Activated CD4-positive, alpha-beta memory T cell treated with anti-CD3 and anti-CD28 coated beads, Interleukin-2, amount 10 ng/mL, durations not matched to agents 7 days and 5 days (primary cell): Measurements from ENCODE around the gene PROSER1. TPM values are rescaled to one million over a fixed set of nuclear protein-coding genes. Genes with fewer than 3 reads are reported as not detected.

Experiments
- CTCF ChIA-PET: fragments of 350-600 bp; sonication (Branson Sonifier 250); formaldehyde crosslinking; loops from one replicate; lab custom pipeline; 2021; ENCODE audit warnings: antibody characterized with exemption, inconsistent platforms; lab: Charles Lee
- POLR2A ChIA-PET: fragments of 350-600 bp; sonication (Branson Sonifier 250); formaldehyde crosslinking; loops from one replicate; lab custom pipeline; 2021; ENCODE audit warnings: antibody characterized with exemption; lab: Charles Lee
- DNase-seq: peaks from one replicate; pipeline ENCODE4 v3.0.0-alpha.2; 2020
- H3K27ac Mint-ChIP-seq: one replicate; pipeline ENCODE4 v1.8.0; 2021; ENCODE audit warnings: mild to moderate bottlenecking, mixed read lengths
- H3K27me3 Mint-ChIP-seq: one replicate; pipeline ENCODE4 v1.8.0; 2021; ENCODE audit warnings: mixed read lengths
- H3K36me3 Mint-ChIP-seq: one replicate; pipeline ENCODE4 v1.8.0; 2021; ENCODE audit warnings: low read depth, mixed read lengths
- H3K4me1 Mint-ChIP-seq: one replicate; pipeline ENCODE4 v1.8.0; 2021; ENCODE audit warnings: mixed read lengths
- H3K4me3 Mint-ChIP-seq: one replicate; pipeline ENCODE4 v1.8.0; 2021; ENCODE audit warnings: mild to moderate bottlenecking, mixed read lengths
- H3K9me3 Mint-ChIP-seq: one replicate; pipeline ENCODE4 v1.8.0; 2021; ENCODE audit warnings: mixed read lengths
- total RNA-seq, 2 experiments: library from RNA; stranded (reverse); gene quantifications; one replicate each; pipeline ENCODE4 v1.2.3, GENCODE V29; 2021

The PROSER1 gene
- total RNA-seq, 2 experiments from 2014 or later: 53.2 to 60.7 TPM

DNA sequence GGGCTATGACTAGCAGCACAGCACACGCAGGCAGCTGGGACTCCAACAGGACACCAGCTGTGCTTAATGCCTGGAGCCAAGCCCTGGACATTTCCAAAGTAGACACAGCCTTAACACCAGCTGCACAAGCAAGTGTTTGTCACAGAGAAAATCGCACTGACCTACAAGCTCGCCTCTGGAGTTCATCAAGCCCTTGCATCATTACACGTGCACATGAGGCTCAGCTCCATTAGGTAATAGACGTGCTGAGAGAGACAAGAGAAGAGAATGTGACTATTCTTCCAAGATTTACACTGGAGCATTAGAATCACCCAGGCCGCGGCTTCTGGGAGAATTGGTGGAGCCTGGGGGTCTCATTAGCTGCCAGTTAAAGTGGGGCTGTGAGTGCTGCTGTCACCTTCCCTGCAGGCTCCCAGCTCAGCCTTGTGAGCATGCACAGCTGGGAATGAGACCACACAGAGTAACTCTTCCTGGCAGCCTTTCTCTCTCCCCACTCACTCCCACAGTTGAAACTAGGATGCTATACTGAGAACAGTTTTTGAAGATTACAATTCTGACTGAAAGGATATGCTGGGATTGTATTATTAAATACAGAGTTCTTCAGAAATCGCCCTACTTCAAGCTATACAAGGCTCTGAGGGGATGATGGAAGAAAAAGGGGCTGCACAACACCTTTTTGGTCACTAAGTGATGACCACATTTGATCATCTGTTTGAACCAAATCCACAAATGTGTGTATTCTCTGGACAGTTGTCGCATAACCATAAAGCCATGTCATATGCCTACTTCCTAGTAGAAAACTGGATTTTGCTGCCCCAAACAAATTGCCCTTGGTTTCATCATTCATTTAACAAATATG is 57.8 kb downstream of the PROSER1 start:
- Mint-ChIP-seq H3K4me3 (no peak overlapping the region), H3K27me3 (peaks cover 7% of the 10 kb centered on the region), H3K27ac (no peak overlapping the region), H3K4me1 (no peaks in the 10 kb centered on the region), H3K9me3 (no peaks in the 10 kb centered on the region), H3K36me3 (no peaks in the 10 kb centered on the region)
- ChIA-PET POLR2A (no interaction called here), CTCF (no interaction called here)
- no peak for DNase-seq

DNA sequence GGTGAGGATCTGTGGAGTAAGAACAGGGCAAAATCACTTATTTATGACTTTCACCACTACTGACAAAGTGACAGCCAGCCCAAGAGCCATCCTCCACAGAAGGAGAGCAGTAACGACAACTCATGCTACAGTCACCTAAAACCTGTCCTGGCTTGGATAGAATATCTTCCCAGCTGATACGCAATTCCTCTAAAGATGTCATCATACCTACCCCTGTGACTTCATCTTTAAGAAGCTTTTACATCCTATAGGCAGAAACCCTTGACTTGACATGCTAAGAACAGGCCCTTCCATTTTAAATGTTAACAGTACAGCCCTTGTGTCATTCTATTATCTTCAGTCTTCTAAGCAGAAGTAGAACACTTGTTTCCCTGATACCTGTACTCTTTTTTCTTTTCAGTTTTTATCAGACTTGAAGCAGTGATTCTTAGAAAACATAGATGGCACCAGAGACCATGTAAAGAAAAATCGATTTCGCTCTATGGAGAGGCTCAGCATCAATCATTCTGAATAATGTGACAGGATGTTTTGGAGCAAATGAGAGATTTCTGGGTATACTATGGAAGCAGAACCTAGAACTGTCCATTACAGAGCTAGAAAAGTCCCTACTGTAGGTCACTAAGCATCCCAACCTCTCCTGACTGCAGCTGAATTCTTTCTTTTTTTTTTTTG is 67.4 kb downstream of the PROSER1 start:
- no peak for DNase-seq
- ChIA-PET POLR2A (no interaction called here), CTCF (no interaction called here)
- H3K27ac Mint-ChIP-seq: no peak overlapping the region
- no peak overlapping the region for H3K4me3 Mint-ChIP-seq
- H3K9me3 Mint-ChIP-seq: no peaks in the 10 kb centered on the region
- peaks cover 5% of the 10 kb centered on the region for H3K27me3 Mint-ChIP-seq
- no peaks in the 10 kb centered on the region for H3K4me1 Mint-ChIP-seq
- H3K36me3 Mint-ChIP-seq: no peaks in the 10 kb centered on the region

DNA sequence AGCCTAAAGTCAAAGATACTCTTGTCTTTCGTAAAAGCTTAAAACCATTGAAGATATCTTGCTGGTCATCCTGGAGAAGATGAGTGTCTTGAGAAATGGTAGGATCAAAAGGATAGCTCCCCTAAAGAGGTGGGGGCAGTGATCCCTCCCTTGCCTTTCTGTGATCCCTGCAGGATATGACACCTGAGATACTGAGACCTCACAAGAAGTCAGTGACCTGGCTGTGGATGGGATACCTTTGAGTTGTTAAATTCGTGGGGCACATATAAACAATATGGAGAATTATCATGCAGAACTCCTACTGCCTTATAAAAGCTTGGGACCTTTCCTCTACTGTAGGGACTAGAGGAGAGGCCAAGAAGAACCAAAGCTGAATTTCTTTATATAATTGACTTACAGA is 68.7 kb downstream of the PROSER1 start:
- peaks cover 5% of the 10 kb centered on the region for H3K27me3 Mint-ChIP-seq
- POLR2A ChIA-PET: no interaction called here

DNA sequence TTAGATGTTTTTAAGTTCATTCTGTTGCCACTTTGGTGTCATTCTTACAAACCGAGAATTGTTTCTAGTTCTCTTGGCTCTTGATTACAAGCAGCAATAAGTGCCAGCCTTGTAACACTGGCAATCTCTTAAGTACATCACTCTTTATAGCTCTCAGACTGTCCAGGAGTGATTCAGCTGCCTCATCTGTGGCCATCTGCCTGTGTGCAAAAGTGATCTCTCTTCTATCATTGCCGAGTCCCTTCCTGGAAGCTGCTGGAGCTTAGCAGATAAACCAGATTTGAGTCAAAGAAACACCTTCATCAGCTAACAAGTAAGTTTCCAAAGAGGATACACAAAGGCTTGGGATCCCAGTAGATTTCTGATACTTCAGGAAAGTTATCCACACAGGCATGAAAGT is 70.4 kb downstream of the PROSER1 start:
- no peak overlapping the region for H3K4me3 Mint-ChIP-seq
- no peak for DNase-seq
- H3K9me3 Mint-ChIP-seq: no peaks in the 10 kb centered on the region
- no peaks in the 10 kb centered on the region for H3K4me1 Mint-ChIP-seq
- no peak overlapping the region for H3K27ac Mint-ChIP-seq
- CTCF ChIA-PET: no interaction called here
- H3K27me3 Mint-ChIP-seq: peaks cover 7% of the 10 kb centered on the region
- H3K36me3 Mint-ChIP-seq: no peaks in the 10 kb centered on the region
- POLR2A ChIA-PET: no interaction called here

More for the DNA sequence above, 68.7 kb downstream of the PROSER1 start:
- no peaks in the 10 kb centered on the region for H3K36me3 Mint-ChIP-seq
- CTCF ChIA-PET: no interaction called here
- no peaks in the 10 kb centered on the region for H3K9me3 Mint-ChIP-seq
- no peak overlapping the region for H3K27ac Mint-ChIP-seq
- no peaks in the 10 kb centered on the region for H3K4me1 Mint-ChIP-seq
- H3K4me3 Mint-ChIP-seq: no peak overlapping the region
- DNase-seq: no peak

DNA sequence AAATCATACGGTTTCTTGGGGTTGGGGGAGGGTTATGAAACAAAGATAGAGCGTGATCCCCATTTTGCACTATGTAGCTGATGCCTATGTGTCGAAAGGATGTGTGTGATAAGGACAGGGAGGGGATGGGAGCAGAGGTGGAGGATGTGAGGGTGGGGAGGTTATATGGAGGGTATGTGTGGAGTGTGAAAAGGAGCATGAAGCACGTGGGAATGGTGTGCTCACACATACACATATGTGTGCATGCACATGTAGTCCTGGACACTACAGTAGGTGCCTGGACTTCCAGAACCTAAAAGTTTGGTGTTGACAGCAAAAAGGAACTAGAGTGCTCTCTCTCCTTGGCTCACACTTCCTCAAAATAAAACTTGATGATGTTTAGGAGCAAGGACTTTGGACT is 72.6 kb downstream of the PROSER1 start:
- Mint-ChIP-seq H3K9me3 (no peaks in the 10 kb centered on the region), H3K36me3 (no peaks in the 10 kb centered on the region), H3K4me3 (no peak overlapping the region), H3K4me1 (no peaks in the 10 kb centered on the region), H3K27ac (no peak overlapping the region), H3K27me3 (peaks cover 7% of the 10 kb centered on the region)
- no peak for DNase-seq
- ChIA-PET CTCF (no interaction called here), POLR2A (no interaction called here)

DNA sequence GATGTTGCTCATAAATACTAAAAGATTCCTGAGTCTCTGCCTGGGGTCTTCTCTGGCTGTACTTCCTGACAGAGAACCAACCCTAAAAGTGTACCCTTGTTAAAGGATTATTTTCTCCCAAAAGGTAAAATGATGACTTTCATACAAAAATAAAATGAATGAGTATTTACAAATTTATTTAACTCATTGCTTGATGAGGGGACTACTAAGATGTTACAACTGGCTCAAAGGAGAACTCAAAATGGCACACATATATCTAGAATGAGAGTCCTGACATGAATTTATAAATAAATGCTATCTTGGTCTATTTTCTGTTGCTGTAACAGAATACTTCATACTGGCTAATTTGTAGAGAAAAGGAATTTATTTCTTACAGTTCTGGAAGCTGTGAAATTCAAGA is 77.7 kb downstream of the PROSER1 start:
- H3K27ac Mint-ChIP-seq: no peak overlapping the region
- H3K9me3 Mint-ChIP-seq: no peaks in the 10 kb centered on the region
- no peak for DNase-seq
- H3K4me3 Mint-ChIP-seq: no peak overlapping the region
- no peaks in the 10 kb centered on the region for H3K4me1 Mint-ChIP-seq
- peaks cover 2% of the 10 kb centered on the region for H3K27me3 Mint-ChIP-seq
- ChIA-PET CTCF (no interaction called here), POLR2A (no interaction called here)
- no peaks in the 10 kb centered on the region for H3K36me3 Mint-ChIP-seq

Other genes starting within 250 kb of the PROSER1 start
- not detected for gene STOML3, start 47.3 kb downstream of the PROSER1 start, total RNA-seq
- 10 to 100 TPM; 25.5 to 25.9 TPM for gene NHLRC3, start 367 bp upstream of the PROSER1 start, total RNA-seq